GM12864 (cell line): ENCODE results near the gene ZNF747.
A peak's percentile ranks its signal among the peaks of the same experiment; 100 is the strongest.

ENCODE experiments used
- DNase-seq: peaks from one replicate; pipeline ENCODE4 v3.0.0-alpha.2; 2011; ENCODE audit warnings: low read depth
- H3K4me3 ChIP-seq: 2 replicates; pipeline ENCODE4 v1.5.1; 2011; ENCODE audit warnings: mild to moderate bottlenecking, low read depth, low read length, control low read depth
- TF ChIP-seq, protein P1 (sequence below): IDR thresholded peaks from 2 replicates; pipeline ENCODE4 v1.5.1; 2011; ENCODE audit warnings: low read depth, mild to moderate bottlenecking, moderate library complexity, low read length, control low read depth, inconsistent platforms; ENCODE audit errors: missing control alignments

The ZNF747 gene

GRCh38 chr16:30557707-30557956, 23.0 kb upstream of the ZNF747 start:
- TF ChIP-seq, protein P1, sequence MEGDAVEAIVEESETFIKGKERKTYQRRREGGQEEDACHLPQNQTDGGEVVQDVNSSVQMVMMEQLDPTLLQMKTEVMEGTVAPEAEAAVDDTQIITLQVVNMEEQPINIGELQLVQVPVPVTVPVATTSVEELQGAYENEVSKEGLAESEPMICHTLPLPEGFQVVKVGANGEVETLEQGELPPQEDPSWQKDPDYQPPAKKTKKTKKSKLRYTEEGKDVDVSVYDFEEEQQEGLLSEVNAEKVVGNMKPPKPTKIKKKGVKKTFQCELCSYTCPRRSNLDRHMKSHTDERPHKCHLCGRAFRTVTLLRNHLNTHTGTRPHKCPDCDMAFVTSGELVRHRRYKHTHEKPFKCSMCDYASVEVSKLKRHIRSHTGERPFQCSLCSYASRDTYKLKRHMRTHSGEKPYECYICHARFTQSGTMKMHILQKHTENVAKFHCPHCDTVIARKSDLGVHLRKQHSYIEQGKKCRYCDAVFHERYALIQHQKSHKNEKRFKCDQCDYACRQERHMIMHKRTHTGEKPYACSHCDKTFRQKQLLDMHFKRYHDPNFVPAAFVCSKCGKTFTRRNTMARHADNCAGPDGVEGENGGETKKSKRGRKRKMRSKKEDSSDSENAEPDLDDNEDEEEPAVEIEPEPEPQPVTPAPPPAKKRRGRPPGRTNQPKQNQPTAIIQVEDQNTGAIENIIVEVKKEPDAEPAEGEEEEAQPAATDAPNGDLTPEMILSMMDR, result no peak
- peak overlapping the region; percentile 85 for H3K4me3 ChIP-seq
- no peak for DNase-seq

- DNase-seq, result no peak
- no peak overlapping the region for H3K4me3 ChIP-seq
- TF ChIP-seq, protein P1, result no peak
Observed at GRCh38 chr16:30556125-30556473, 21.4 kb upstream of the ZNF747 start.

DNA sequence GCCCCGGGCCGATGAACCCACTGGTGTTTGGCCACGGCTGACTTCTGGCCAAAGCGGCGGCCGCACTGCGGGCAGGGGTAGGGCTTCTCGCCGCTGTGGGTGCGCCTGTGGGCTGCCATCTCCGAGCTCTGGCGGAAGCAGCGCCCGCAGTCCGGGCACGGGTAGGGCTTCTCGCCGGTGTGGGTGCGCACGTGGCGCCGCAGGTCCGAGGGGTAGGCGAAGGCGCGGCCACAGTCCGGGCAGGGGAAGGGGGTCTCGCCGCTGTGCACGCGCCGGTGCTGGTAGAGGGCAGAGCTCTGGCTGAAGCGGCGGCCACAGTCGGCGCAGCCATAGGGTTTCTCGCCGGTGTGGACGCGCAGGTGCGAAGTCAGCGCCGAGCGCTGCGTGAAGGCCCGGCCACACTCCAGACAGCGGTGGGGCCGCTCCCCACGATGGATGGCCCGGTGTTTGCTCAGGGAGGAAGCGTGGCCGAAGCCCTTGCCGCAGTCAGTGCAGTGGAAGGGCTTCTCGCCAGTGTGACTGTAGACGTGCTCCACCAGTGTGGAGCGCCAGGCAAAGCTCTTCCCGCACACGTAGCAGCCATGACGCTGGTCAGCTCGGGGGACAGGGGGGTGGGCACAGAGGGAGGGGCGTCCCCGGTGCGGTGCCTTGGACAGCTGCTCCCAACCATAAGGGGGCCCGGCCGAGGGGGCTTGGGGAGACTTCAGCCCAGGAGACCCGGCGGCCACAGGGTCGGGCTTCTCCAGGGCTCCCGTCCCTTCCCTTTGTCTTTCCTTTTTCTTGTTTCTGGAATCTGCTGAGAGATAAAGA, 20.9 kb upstream of the ZNF747 start:
- TF ChIP-seq, protein P1, result no peak
- H3K4me3 ChIP-seq, result no peak overlapping the region
- DNase-seq, result no peak

DNA sequence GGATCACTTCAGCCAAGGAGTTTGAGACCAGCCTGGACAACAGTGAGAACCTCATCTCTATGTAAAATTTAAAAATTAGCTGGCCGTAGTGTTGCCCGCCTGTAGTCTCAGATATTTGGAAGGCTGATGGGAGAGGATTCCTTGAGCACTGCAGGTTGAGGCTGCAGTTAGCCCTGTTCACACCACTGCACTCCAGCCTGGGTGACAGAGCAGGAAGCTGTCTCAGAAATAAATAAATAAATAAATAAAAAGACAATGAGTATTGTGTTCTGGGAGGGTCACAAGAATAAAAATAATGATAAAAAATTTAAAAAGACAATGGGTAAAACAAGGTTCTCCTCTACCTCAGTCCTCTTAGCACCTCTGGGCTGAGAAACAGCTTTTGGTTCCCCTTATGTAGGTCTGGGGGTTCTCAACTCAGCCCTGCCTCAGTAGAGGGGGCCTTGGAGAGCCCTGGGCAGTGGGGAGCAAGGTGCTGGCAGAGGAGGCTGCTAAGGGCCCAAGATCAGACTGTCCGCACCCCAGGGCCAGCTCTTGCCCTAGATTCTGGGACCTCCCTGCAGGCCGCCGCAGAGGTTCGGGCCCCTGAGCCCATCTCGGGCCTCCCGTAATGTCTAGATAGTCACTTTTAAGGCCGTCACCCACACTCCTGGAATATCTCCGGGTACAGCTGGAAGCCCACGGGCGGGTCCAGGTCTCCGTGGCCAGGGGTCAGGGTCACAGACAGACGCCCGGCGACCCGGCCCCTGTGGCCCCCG, 20.1 kb upstream of the ZNF747 start:
- TF ChIP-seq, protein P1, result no peak
- DNase-seq, result no peak
- H3K4me3 ChIP-seq, result no peak overlapping the region

GRCh38 chr16:30553393-30553899, 18.8 kb upstream of the ZNF747 start:
- no peak overlapping the region for H3K4me3 ChIP-seq
- TF ChIP-seq, protein P1, result no peak
- no peak for DNase-seq

GRCh38 chr16:30552956-30553355, 18.3 kb upstream of the ZNF747 start:
- no peak overlapping the region for H3K4me3 ChIP-seq
- TF ChIP-seq, protein P1, result no peak
- DNase-seq, result no peak
